IPS-15b (cell line): ENCODE data around the gene BACE1-AS.

Source experiments
- H3K27me3 ChIP-seq: one replicate; pipeline ENCODE4 v1.6.1; 2013; ENCODE audit warnings: low read length; ENCODE audit not compliant: control insufficient read depth, insufficient read depth
- H3K36me3 ChIP-seq: one replicate; pipeline ENCODE4 v1.6.1; 2013; ENCODE audit warnings: low read length; ENCODE audit not compliant: control insufficient read depth, insufficient read depth
- H3K4me1 ChIP-seq: one replicate; pipeline ENCODE4 v1.6.1; 2013; ENCODE audit warnings: mild to moderate bottlenecking, low read length; ENCODE audit not compliant: control insufficient read depth, insufficient read depth
- H3K4me3 ChIP-seq: one replicate; pipeline ENCODE4 v1.5.1; 2013; ENCODE audit warnings: low read depth, low read length
- H3K9ac ChIP-seq: one replicate; pipeline ENCODE4 v1.6.1; 2013; ENCODE audit warnings: low read depth, mild to moderate bottlenecking, low read length
- H3K9me3 ChIP-seq: one replicate; pipeline ENCODE4 v1.6.1; 2013; ENCODE audit warnings: mild to moderate bottlenecking, low read length; ENCODE audit not compliant: control insufficient read depth, insufficient read depth

Gene BACE1-AS

DNA sequence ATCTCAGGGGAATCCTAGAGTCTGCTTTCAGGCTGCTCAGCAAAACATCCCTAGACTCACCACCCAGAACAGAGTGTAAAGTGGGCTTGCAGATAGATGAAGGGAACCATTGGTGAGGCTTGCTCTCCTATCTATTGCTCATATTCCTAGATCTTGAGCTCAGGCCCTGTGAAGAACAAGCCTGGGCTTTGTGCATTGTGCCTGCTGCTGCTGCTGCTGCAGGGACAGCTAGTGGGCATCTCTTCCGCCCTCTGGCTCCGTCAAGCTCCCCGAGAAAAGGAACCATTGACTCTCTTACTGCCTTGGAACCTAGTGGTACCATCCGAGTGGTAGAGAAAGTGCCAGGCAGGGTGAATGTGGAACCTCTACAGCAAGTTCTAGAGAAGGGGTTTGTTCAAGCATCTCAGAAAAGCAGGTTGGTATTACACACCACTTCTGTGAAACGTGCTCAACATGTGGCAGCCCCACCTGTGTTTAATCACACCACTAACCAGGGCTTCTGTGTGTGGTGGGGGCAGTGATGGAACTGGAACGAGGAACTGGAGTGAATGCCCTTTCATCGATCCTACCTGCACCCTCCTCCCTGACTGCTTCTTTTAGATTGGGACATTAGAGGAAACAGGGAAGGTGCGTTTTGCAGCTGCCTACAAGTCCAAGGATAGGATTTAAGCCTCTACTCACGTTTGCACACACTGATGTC lies 4.4 kb downstream of the BACE1-AS start:
- Histone ChIP-seq H3K9ac (no peak overlapping the region), H3K27me3 (no peaks in the 10 kb centered on the region), H3K4me1 (peaks cover 5% of the 10 kb centered on the region), H3K4me3 (no peak overlapping the region), H3K9me3 (no peaks in the 10 kb centered on the region), H3K36me3 (no peaks in the 10 kb centered on the region)

DNA sequence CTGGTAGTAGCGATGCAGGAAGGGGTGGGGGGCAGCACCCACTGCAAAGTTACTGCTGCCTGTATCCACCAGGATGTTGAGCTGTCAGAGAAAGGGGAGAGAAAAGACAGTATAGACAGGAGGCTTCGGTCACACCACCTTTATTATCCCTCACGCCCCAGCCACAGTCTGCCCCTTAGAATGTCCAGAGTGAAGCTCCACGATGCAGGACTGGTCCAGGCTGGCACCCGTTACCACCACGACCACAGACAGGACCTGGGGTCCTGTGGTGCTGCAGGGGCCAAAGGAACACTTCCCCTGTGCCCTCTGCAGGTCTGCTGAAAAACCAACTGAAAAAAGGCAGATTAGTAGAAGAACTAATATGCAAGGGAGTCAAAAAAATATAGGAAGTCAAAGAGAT lies 5.7 kb downstream of the BACE1-AS start:
- H3K4me3 ChIP-seq = no peak overlapping the region
- H3K4me1 ChIP-seq = peaks cover 9% of the 10 kb centered on the region
- no peaks in the 10 kb centered on the region for H3K36me3 ChIP-seq
- no peaks in the 10 kb centered on the region for H3K27me3 ChIP-seq
- no peak overlapping the region for H3K9ac ChIP-seq
- no peaks in the 10 kb centered on the region for H3K9me3 ChIP-seq

- H3K36me3 ChIP-seq = no peaks in the 10 kb centered on the region
- H3K4me1 ChIP-seq = peaks cover 10% of the 10 kb centered on the region
- no peak overlapping the region for H3K9ac ChIP-seq
Measured at GRCh38 chr11:117298195-117298594, 7.0 kb downstream of the BACE1-AS start.

GRCh38 chr11:117299351-117300282 lies 8.5 kb downstream of the BACE1-AS start:
- Histone ChIP-seq H3K9ac (peak overlapping the region; percentile 58), H3K4me3 (no peak overlapping the region), H3K4me1 (peaks cover 19% of the 10 kb centered on the region), H3K9me3 (no peaks in the 10 kb centered on the region), H3K36me3 (no peaks in the 10 kb centered on the region), H3K27me3 (no peaks in the 10 kb centered on the region)

More at GRCh38 chr11:117298195-117298594, 7.0 kb downstream of the BACE1-AS start:
- H3K27me3 ChIP-seq = no peaks in the 10 kb centered on the region
- no peaks in the 10 kb centered on the region for H3K9me3 ChIP-seq
- H3K4me3 ChIP-seq = no peak overlapping the region

DNA sequence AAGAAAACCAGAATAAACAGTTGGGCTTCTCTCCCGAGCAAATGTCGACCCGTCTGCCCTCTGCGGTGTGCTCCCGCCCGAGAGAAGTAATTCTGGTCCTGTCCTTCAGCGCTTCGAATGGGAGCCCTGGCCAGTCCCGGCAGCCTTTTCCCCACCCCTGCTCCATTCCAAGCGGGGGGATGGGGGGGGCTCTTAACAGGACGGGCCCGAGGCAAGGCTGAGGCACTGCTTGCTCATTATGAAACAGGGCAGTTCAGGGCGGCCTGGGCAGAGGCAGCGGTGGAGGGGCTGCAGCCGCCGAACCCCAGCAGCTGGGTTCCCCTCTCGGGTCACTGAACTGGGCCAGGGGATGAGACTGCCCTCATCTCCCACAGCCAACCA lies 9.1 kb downstream of the BACE1-AS start:
- Histone ChIP-seq H3K9me3 (no peaks in the 10 kb centered on the region), H3K36me3 (no peaks in the 10 kb centered on the region), H3K9ac (peak overlapping the region; percentile 58), H3K27me3 (no peaks in the 10 kb centered on the region), H3K4me1 (peaks cover 19% of the 10 kb centered on the region), H3K4me3 (no peak overlapping the region)

DNA sequence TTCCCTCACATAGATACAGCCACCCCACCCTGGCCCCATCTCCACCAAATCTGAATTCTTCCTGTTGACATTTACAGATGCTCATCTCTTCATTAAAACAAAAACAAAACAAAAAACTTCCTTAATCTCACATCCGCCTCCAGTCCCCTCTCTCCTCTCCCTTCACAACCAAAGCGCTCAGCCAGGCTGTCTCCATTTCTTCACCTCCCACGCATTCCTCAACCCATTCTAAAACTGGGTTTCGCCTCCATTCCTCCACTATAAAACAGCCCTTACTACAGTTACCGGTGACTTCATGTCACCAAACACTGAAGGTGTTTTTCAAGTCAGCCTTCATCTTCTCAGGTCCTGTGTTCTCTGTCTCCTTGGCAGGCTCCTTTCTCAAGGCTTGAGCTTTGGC lies 9.6 kb downstream of the BACE1-AS start:
- Histone ChIP-seq H3K27me3 (no peaks in the 10 kb centered on the region), H3K4me3 (no peak overlapping the region), H3K9me3 (no peaks in the 10 kb centered on the region), H3K4me1 (peaks cover 19% of the 10 kb centered on the region), H3K36me3 (no peaks in the 10 kb centered on the region), H3K9ac (no peak overlapping the region)

GRCh38 chr11:117302228-117302627 lies 11.1 kb downstream of the BACE1-AS start:
- no peaks in the 10 kb centered on the region for H3K27me3 ChIP-seq
- H3K4me3 ChIP-seq = no peak overlapping the region
- peaks cover 19% of the 10 kb centered on the region for H3K4me1 ChIP-seq
- no peaks in the 10 kb centered on the region for H3K36me3 ChIP-seq
- H3K9ac ChIP-seq = no peak overlapping the region
- no peaks in the 10 kb centered on the region for H3K9me3 ChIP-seq

DNA sequence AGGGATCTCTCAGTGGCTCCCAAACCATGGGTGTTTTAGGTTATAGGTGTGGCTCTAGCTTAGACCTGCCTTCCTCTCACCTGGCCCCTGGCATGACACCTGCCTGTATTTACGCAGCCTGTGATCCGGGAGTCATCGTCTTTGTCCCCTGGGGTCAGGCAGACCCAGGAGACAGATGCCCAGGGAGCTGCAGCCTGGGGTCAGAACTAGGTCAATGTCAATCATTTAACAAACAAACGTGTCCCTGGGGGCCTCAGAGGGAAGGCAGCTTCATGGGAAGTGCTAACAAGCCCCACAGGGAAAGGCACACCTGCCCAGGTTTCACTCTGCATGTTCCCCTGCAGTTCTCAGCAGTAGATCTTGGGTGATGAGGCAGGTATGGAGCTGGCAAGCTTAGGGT lies 12.0 kb downstream of the BACE1-AS start:
- no peak overlapping the region for H3K9ac ChIP-seq
- peaks cover 19% of the 10 kb centered on the region for H3K4me1 ChIP-seq
- H3K9me3 ChIP-seq = no peaks in the 10 kb centered on the region
- H3K27me3 ChIP-seq = no peaks in the 10 kb centered on the region
- H3K36me3 ChIP-seq = no peaks in the 10 kb centered on the region
- H3K4me3 ChIP-seq = no peak overlapping the region

- Histone ChIP-seq H3K27me3 (no peaks in the 10 kb centered on the region), H3K9ac (no peak overlapping the region), H3K4me3 (no peak overlapping the region), H3K4me1 (peaks cover 19% of the 10 kb centered on the region), H3K36me3 (no peaks in the 10 kb centered on the region), H3K9me3 (no peaks in the 10 kb centered on the region)
Measured at GRCh38 chr11:117303646-117304315, 12.6 kb downstream of the BACE1-AS start.

GRCh38 chr11:117305145-117305544 lies 14.0 kb downstream of the BACE1-AS start:
- Histone ChIP-seq H3K4me1 (peaks cover 15% of the 10 kb centered on the region), H3K4me3 (no peak overlapping the region), H3K36me3 (no peaks in the 10 kb centered on the region), H3K27me3 (no peaks in the 10 kb centered on the region), H3K9me3 (no peaks in the 10 kb centered on the region), H3K9ac (no peak overlapping the region)

GRCh38 chr11:117309310-117309709 lies 18.2 kb downstream of the BACE1-AS start:
- H3K27me3 ChIP-seq = no peaks in the 10 kb centered on the region
- no peaks in the 10 kb centered on the region for H3K36me3 ChIP-seq
- H3K9me3 ChIP-seq = no peaks in the 10 kb centered on the region
- no peak overlapping the region for H3K4me3 ChIP-seq
- H3K4me1 ChIP-seq = no peaks in the 10 kb centered on the region
- no peak overlapping the region for H3K9ac ChIP-seq
